Measurements from ENCODE around the gene SPATA2. TPM values are rescaled to one million over a fixed set of nuclear protein-coding genes. Genes with fewer than 3 reads are reported as not detected.

Gene SPATA2
- total and polyA plus RNA-seq, 2 donors (not counting 3 experiments of a cell fraction or from before 2014, with no cell fraction given) = 4.9 to 6.1 TPM

GRCh38 chr20:49878977-49879376 is 36.4 kb downstream of the SPATA2 start:
- no peak for FAIRE-seq
- POLR2A ChIA-PET = no interaction called here
- no peaks in the 10 kb centered on the region for H3K27me3 ChIP-seq (ENCODE audit: control insufficient read depth in 2 of 2, insufficient read depth in 2 of 2, low read length in 2 of 2)
- no peak overlapping the region for H3K4me3 ChIP-seq (replicated peaks in 1 of 3; ENCODE audit: insufficient read depth in 1 of 3, low read depth in 1 of 3, low read length in 3 of 3)
- H3K4me1 ChIP-seq (ENCODE audit: control insufficient read depth, extremely low read depth, insufficient read depth, low read length) = no peaks in the 10 kb centered on the region
- no peak overlapping the region for H3K4me2 ChIP-seq (ENCODE audit: insufficient read depth, low read length)
- H3K36me3 ChIP-seq (ENCODE audit: control insufficient read depth in 2 of 2, extremely low read depth in 1 of 2, insufficient read depth in 2 of 2, low read length in 2 of 2) = peaks cover 0 to 14% of the 10 kb centered on the region in 2 experiments
- dilution Hi-C loops (cut with MboI; ENCODE audit: extremely low pct_ligation_motif_present, low sequenced_read_pairs) (no loop called here), intact Hi-C loops (cut with micrococcal nuclease) (no loop called here)
- H3K9ac ChIP-seq (replicated peaks; ENCODE audit: extremely low read depth, insufficient read depth, low read length) = no peak overlapping the region
- H3K79me2 ChIP-seq (ENCODE audit: control insufficient read depth, insufficient read depth, low read length) = no peaks in the 10 kb centered on the region
- CTCF ChIA-PET = no interaction called here
- H2AFZ ChIP-seq (ENCODE audit: low read depth, low read length) = no peak overlapping the region
- H3K27ac ChIP-seq (ENCODE audit: insufficient read depth, low read depth, low read length) = no peak overlapping the region
- no peaks in the 10 kb centered on the region for H3K9me1 ChIP-seq (replicated peaks; ENCODE audit: control insufficient read depth, extremely low read depth, insufficient read depth, low read length)
- TF ChIP-seq POLR2A (IDR thresholded peaks at IDR 0.05; ENCODE audit: low read depth, low read length) (no peak), POLR2AphosphoS5 (IDR thresholded peaks at IDR 0.05; ENCODE audit: insufficient read depth, low read depth, low read length) (no peak)
- TF ChIP-seq, protein P1, sequence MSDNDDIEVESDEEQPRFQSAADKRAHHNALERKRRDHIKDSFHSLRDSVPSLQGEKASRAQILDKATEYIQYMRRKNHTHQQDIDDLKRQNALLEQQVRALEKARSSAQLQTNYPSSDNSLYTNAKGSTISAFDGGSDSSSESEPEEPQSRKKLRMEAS (IDR thresholded peaks at IDR 0.05; ENCODE audit: insufficient read depth, insufficient read length) = no peak
- no peaks in the 10 kb centered on the region for H3K9me3 ChIP-seq (replicated peaks; ENCODE audit: control insufficient read depth, insufficient read depth, low read length)
- no peaks in the 10 kb centered on the region for H4K20me1 ChIP-seq (replicated peaks; ENCODE audit: control insufficient read depth, extremely low read depth, insufficient read depth, low read length)
- BruUV-seq (replicated peaks) = no TSS peak
- no peak for DNase-seq (ENCODE audit: low read depth, low spot score)

DNA sequence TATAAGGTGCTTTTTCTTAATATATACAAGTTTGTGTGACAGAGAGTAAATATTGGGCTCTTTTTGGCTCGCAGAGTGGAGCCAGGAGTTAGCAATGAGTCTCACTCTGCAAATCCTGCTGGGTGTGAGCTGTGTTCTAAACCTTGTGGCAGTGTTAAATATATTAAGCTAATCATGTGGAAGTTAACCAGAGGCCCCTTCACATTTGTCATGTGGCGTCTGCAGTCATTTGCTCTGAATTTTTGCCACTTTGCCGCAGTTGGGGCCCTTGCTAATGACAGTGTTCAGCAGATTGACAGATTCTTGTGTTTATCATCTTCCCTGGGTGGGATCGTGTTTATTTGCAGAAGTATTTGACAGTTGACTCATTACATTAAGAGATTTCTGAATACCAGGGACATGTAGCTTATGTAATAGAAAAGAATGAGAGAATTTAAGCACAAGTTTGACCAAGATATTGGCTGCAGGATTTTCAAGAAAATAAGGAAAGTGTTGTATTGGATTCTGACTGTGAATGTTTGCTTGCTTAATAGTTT is 37.9 kb downstream of the SPATA2 start:
- BruUV-seq (replicated peaks) = no TSS peak
- H4K20me1 ChIP-seq (replicated peaks; ENCODE audit: control insufficient read depth, extremely low read depth, insufficient read depth, low read length) = no peaks in the 10 kb centered on the region
- H3K79me2 ChIP-seq (ENCODE audit: control insufficient read depth, insufficient read depth, low read length) = no peaks in the 10 kb centered on the region
- no peak overlapping the region for H3K4me2 ChIP-seq (ENCODE audit: insufficient read depth, low read length)
- no peak overlapping the region for H3K27ac ChIP-seq (ENCODE audit: insufficient read depth, low read depth, low read length)
- dilution Hi-C loops (cut with MboI; ENCODE audit: extremely low pct_ligation_motif_present, low sequenced_read_pairs) = no loop called here
- no peaks in the 10 kb centered on the region for H3K4me1 ChIP-seq (ENCODE audit: control insufficient read depth, extremely low read depth, insufficient read depth, low read length)
- DNase-seq (ENCODE audit: low read depth, low spot score) = no peak
- no peak overlapping the region for H3K4me3 ChIP-seq (replicated peaks in 1 of 3; ENCODE audit: insufficient read depth in 1 of 3, low read depth in 1 of 3, low read length in 3 of 3)
- H3K36me3 ChIP-seq (ENCODE audit: control insufficient read depth in 2 of 2, extremely low read depth in 1 of 2, insufficient read depth in 2 of 2, low read length in 2 of 2) = peaks cover 0 to 7% of the 10 kb centered on the region in 2 experiments
- H2AFZ ChIP-seq (ENCODE audit: low read depth, low read length) = no peak overlapping the region
- TF ChIP-seq CTCF (IDR thresholded peaks at IDR 0.05; ENCODE audit: extremely low read depth in 1 of 2, insufficient read depth in 1 of 2, low read depth in 1 of 2, low read length in 2 of 2) = no peak
- TF ChIP-seq POLR2A (IDR thresholded peaks at IDR 0.05; ENCODE audit: low read depth, low read length) = no peak
- intact Hi-C loops (cut with micrococcal nuclease) = no loop called here
- POLR2A ChIA-PET = no interaction called here
- no peak for FAIRE-seq
- no peaks in the 10 kb centered on the region for H3K27me3 ChIP-seq (ENCODE audit: control insufficient read depth in 2 of 2, insufficient read depth in 2 of 2, low read length in 2 of 2)
- no peaks in the 10 kb centered on the region for H3K9me1 ChIP-seq (replicated peaks; ENCODE audit: control insufficient read depth, extremely low read depth, insufficient read depth, low read length)
- no peak overlapping the region for H3K9ac ChIP-seq (replicated peaks; ENCODE audit: extremely low read depth, insufficient read depth, low read length)
- H3K9me3 ChIP-seq (replicated peaks; ENCODE audit: control insufficient read depth, insufficient read depth, low read length) = no peaks in the 10 kb centered on the region
- CTCF ChIA-PET = interaction anchor here (0.6 to 1.3 kb wide), 7 partner anchors 9 to 230 kb away, joined by 3 to 4 read pairs (median 3); no protein-coding TSS in a partner anchor

Data from endothelial cell of umbilical vein (primary cell).